ENCODE results near the gene PRRC2C.

DNA sequence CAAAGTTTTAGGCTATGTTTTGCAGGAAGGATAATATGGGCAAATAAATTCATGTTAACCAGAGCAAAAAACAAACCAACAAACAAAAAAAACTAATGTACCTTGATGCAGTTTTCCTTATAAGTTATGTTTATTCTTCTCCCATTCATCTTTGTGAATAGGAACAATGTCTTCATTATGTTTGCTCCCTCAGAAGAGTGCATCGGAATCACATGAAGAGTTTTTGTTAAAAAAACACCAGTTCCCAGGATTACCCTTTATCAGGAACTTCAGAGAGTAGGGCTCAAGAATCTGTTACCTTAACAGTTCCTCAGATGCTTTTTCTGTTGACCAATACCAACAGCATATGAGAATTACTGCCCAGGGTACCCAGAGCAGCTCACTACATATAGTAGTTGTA is 14.6 kb upstream of the PRRC2C start:
- TF ChIP-seq, protein P1, sequence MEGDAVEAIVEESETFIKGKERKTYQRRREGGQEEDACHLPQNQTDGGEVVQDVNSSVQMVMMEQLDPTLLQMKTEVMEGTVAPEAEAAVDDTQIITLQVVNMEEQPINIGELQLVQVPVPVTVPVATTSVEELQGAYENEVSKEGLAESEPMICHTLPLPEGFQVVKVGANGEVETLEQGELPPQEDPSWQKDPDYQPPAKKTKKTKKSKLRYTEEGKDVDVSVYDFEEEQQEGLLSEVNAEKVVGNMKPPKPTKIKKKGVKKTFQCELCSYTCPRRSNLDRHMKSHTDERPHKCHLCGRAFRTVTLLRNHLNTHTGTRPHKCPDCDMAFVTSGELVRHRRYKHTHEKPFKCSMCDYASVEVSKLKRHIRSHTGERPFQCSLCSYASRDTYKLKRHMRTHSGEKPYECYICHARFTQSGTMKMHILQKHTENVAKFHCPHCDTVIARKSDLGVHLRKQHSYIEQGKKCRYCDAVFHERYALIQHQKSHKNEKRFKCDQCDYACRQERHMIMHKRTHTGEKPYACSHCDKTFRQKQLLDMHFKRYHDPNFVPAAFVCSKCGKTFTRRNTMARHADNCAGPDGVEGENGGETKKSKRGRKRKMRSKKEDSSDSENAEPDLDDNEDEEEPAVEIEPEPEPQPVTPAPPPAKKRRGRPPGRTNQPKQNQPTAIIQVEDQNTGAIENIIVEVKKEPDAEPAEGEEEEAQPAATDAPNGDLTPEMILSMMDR (IDR thresholded peaks at IDR 0.05; ENCODE audit: low read depth, low read length, missing input control): no peak
- TF ChIP-seq TAF1 (conservative IDR thresholded peaks at IDR 0.05): no peak

Measured in liver (tissue), 3 donors.